ENCODE results near the gene NOL7.

DNA sequence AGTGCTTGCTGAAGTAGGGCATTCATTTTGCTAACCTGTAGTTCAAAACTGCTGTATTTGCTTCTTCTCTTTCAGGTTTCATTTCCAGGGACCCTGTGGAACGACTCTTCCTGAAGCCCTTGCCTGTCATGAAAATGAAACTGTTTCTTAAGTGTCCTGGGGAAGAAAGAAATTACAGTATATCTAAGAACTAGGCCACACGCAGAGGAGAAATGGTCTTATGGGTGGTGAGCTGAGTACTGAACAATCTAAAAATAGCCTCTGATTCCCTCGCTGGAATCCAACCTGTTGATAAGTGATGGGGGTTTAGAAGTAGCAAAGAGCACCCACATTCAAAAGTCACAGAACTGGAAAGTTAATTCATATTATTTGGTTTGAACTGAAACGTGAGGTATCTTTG is 3.4 kb upstream of the NOL7 start:
- TF ChIP-seq, protein P1, sequence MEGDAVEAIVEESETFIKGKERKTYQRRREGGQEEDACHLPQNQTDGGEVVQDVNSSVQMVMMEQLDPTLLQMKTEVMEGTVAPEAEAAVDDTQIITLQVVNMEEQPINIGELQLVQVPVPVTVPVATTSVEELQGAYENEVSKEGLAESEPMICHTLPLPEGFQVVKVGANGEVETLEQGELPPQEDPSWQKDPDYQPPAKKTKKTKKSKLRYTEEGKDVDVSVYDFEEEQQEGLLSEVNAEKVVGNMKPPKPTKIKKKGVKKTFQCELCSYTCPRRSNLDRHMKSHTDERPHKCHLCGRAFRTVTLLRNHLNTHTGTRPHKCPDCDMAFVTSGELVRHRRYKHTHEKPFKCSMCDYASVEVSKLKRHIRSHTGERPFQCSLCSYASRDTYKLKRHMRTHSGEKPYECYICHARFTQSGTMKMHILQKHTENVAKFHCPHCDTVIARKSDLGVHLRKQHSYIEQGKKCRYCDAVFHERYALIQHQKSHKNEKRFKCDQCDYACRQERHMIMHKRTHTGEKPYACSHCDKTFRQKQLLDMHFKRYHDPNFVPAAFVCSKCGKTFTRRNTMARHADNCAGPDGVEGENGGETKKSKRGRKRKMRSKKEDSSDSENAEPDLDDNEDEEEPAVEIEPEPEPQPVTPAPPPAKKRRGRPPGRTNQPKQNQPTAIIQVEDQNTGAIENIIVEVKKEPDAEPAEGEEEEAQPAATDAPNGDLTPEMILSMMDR (IDR thresholded peaks at IDR 0.05; ENCODE audit: poor library complexity) = no peak
- no peak for TF ChIP-seq EZH2phosphoT487 (IDR thresholded peaks at IDR 0.05; ENCODE audit: low read depth, severe bottlenecking, unreplicated experiment)

All from hepatocyte (in vitro differentiated cells).